GM18499 (cell line): ENCODE measurements around the gene LIPT2.

Experiments used
- ATAC-seq: cut with Tn5 transposase; IDR thresholded peaks from one replicate; pipeline ENCODE4 v1.9.1; 2021; ENCODE audit warnings: moderate number of reproducible peaks; ENCODE audit not compliant: insufficient read depth, unreplicated experiment

Gene LIPT2

DNA sequence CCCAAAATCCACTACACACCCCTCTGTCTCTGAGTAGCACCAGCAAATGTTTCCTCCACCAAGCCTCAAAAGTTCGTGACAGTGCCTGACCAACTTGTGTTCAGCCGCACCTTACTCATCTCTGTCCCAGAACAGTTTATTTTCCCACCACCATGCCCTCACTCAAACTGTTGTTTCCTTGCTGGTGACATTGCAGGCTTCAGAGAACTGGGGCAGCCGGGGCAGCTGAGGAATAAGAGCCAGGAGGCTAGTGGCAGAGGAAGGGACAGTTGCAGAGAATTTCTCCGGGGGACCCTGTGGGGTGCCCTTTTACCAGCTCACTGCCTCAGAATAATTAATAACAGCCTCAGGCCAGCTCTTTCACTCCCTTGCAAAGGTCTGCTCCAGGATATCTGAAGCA is 25.5 kb downstream of the LIPT2 start:
- no peak for ATAC-seq

DNA sequence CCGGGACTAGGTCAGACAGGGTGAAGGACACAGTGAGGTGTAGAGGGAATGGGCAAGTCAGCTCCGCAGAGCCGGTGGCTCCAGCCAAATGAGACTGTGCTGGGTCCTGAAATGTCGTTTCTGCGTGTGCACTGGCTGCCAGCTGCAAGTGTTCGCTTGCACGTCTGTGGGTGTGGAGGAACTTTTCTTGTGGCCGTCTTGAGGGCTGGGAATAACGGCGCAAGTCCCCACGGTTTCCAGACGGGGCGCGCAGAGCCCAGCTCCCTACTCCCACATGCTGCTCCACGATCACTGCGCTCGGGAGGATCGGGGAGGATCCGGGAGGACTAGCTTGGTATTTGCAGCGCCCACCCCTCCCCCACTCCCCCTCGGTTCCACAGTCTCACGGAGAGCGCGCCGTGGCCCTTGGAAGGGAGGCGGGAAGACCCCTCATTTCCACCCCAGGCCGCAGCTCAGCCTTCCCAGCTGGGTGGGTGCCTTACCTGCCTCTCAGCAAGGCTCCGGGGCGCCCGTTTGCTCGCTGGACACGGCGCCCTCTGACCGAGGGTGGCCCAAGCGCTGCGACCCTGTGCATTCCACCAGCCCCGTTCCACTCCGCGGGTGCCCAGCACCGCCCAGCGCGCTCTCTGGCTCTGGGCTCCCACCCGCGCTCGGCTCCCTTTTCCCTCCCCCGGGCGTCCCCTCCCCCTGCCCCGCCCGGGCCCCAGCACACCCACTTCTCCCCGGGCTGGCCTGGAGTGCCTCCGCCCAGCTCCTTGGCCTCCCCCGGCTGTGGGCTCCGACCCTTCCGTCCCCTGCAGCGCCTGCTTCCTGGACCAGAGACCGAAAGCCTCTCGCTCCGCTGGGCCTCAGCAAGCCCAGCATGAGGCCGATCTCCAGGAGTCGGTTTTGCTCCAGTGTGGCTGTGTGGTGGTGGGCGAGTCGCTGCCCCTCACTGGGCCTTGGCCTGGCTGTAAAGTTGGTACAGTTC is 26.3 kb downstream of the LIPT2 start, which contains the start of gene KCNE3:
TSS of gene KCNE3 (minus strand) at position 634 of the 970 bp plus-strand sequence. CDS start 9,986 bp downstream, outside the sequence.
- no peak for ATAC-seq

DNA sequence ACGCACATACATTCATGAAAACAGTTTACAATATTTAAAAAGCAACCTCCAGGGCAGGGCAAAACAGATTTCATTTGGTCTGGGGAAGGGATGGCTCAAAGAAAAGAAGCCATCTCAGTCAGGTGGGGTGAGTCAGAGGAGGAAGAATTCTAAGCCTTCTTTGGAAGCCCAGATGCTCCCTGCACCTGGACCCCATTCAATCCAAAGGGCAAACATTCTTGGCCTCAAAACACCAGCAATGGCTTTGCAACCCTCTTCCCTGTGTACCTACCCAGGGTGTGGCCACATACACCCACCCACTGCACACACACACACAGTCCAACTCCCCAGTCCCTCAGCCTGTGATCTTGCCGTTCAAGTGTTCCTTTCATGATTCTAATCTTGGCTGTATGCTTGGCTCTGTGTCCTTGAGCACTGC is 28.2 kb downstream of the LIPT2 start:
- ATAC-seq, result no peak

DNA sequence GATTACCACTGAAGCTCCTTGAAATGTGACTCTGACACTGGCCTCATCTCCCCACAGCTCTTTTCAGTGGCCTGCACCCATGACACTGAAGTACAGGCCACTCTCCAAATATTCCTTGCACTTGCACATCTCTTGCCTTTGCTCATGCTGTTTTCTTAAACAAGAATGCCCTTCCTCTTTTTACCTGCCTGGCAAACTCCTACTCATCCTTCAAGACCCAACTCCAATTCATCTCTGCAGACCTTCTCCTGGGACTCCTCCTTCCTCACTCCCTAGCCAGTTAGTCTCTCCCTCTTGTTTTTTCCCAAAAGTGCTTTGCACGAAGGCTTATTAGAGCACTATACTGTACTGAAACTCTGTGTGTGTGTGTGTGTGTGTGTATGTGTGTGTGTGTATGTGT is 28.8 kb downstream of the LIPT2 start:
- no peak for ATAC-seq

DNA sequence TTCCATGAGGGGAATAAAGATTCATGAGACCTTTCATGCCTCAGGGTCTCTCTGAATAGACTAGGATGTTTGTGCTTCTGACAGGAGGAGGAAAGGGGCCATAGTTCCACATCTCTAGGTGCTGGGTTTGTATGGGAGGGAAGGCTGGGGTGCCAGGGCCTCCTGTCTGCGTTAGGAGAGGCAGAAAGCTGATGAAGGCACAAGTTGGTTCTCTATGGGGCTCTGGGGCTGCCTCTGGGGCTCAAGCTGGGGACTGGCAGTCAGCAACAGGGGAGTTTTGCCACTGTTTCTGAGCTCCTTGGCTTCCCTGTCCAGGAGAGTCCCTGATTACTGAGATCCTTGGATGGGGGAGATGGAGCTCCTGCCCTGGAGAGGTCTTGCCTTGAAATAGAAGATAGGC is 30.3 kb downstream of the LIPT2 start:
- no peak for ATAC-seq

DNA sequence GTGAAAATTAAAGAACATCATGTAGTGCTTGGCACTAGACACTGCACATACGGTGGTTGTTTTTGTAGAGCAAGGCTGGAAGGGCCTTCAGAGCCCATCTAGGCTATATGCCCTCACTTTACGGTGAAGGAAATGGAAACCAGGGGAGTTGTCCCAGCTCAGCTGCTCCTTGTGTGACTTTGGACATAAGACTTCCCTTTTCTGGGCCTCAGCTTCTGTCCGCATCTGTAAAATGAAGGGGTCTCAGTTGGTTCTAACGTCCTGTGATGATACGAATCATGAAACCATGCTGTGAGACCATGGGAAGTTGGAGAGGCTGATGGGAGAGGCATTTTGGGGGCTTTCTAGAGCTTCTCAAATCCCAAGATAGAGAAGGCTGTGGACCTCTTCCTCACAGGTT is 30.9 kb downstream of the LIPT2 start:
- no peak for ATAC-seq

DNA sequence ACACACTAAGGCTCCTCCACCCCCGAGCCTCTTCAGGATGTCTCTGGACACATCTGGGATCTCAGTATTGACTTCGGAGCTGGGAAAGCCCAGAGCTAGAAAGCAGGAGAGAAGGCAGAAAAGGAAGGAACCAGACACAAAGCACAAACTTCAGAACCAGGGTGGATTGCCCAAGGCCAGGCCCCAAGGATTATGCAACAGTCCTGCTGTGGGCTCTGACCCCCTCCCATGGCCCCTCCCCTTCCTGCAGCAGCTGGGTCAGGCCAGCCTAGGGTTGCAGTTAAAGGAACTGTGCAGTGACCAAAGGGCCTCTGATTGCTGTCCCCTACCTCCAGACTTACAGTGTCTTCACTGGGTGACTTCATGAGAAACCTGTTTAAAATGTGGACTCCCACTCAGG is 31.5 kb downstream of the LIPT2 start:
- ATAC-seq, result no peak

DNA sequence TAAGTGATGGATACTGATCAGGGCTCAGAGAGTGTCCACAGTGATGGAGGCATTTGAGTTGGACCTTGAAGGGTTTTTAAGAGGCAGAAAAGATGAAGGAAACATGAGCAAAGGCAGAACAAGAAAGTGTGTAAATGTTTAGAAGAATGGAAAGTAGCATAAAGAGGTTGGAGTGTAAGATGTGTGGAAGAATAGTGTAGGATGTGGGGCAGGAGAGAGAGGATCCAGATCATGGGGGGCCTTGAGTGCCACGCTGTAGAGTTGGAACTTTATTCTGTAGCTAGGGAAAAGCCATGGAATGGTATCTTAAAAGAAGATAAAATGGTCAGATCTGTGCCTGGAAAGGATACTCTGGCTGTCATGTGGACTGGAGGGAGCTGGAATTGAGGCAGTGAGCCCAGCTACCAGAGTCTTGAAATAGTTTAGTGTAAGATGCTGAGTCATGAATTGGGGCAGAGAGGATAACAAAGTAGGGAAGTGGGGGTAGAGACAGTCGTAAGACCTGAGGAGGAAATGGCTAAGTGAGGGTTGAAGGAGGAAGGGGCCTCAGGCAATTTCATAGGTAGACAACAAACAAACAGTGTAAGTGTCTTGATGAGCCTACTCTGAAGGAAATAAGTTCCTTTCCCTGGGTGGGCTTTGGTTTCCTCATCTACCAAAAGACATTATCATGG is 32.9 kb downstream of the LIPT2 start:
- ATAC-seq, result no peak

DNA sequence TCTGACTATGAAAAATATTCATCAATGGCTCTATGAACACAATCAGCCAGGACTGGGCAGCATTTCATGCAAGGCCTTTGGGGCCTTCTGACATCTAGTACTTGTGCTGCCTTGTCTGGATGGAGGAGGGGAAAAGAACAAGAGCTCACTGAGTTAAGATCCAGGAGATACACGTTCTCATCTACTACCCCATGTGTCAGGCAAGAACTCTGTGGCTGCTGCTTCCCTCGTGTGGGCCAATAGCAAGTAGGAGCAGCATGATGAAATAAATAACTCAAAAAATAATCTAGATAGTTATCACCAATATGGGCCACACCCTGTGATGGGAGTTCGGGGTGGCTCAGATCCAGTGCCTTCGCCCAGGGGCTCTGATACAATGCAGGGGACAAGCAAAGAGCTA is 33.5 kb downstream of the LIPT2 start:
- ATAC-seq, result no peak

DNA sequence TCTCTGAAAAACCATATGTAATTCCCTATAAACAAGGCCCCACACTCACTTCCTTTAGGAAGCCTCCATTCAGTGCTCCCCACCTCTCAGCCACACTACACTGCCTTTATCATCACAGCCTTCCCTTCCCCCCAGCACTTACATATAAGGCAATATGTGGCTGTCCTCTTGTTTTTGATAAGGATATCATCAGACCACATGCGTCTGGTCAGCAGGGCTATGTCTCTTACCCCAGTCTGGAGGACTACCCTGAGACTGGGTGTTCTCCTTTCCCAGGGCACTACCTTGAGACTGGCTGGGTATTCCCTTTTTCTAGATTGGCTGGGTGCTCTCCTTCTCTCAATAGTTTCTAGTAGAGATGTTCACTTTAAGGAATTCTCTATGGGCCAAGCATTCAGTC is 33.9 kb downstream of the LIPT2 start:
- no peak for ATAC-seq

DNA sequence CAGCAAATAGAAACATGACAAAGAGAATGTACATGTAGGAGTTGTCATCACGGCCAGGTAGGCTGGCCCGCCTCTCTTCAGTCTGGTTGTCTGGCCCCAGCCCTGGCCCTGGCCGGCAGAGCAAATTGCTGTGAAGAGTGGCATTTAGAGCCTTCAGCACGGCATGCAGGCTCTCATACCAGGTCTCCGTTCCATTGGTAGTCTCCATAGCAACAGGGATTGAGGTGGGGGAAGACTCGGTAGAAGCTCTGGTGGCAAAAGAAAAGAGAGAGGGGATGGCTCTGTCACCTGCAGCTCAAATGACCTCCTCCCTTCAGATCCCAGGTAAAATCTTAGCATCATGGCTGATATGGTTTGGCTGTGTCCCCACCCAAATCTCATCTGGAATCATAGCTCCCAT is 36.2 kb downstream of the LIPT2 start:
- no peak for ATAC-seq

DNA sequence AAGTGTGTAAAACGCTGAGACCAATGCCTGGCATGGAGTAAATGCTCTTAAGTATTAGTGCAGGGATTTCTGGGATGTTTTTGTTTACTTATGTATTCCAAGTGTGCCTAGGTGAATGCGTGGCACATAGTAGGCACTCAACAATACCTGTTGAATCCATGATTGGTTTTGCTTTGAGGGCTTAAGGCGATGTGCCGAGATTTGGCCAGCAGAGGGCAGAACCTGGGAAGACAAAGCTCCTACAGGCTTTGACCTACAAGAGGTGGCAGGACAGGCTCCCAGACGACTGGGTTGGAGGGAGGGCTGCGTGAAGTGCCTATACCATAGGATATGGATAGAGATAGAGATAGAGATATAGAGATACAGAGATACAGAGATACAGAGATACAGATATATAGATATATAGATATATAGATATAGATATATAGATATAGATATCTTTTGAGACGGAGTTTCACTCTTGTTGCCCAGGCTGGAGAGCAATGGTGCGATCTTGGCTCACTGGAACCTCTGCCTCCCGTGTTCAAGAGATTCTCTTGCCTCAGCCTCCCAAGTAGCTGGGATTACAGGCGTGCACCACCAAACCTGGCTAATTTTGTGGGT is 40.0 kb downstream of the LIPT2 start:
- ATAC-seq, result no peak

DNA sequence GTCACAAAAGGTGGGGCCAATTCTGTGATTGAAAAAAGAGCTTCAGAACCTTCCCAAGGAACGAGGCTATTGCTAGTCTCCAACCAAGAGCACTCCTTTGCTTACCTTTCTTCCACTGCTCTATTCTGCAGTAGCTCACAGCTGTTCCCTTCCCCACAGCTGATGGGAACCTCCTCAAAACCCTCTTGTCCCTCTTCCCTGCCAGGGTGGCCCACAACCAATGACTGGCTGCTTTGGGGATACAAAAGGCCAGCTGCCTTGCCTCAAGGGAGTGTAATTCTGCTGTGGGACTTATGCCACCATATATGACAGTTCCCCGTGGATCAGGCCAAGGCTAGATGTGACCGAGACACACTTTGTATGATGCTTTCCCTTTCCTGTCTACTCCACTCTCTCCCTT is 41.2 kb downstream of the LIPT2 start:
- no peak for ATAC-seq

DNA sequence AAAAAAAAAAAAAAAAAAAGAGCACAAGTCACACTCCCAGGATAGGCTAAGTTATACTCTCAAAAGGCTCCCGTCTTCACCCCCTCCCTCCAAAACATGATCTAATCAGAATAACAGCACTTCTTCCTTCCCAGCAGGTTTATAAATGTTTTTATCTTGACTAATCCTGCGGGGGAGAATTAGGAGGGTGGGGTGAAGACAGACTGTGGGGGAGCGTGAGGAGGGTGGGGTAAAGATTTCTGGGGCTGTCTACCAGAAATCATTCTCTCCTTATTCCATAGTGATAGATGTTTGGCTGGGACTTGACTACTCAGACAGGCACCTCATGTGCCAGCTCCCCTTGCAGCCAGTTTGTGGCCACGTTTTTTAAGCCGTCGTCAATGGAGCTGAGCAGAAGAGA is 43.2 kb downstream of the LIPT2 start:
- ATAC-seq, result no peak

DNA sequence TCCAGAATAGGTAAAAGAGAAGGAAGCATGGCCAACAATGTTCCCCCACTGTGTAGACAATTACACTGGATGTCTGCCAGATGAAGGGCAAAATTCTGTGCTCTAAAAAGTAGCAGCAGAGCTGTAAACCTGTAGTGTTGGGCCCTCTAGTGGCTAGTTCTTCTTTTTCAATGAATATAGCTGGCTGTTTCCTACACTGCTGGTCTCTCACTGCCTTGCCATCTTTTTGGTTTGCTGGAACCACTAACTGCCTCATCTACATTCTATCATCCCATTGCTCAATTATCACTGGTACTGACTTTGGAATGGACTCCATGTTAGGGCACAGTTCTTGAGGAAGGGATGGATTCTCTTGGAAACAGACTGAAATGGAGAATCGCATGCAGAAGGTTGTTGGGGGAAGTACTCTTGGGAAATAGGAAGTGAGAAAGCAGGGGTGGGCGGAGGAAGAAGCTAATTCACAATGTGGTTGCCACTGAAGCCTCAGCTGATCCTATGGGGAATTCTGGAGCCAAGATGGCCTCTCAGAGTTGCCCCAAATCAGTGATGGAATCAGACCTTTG is 44.1 kb downstream of the LIPT2 start:
- ATAC-seq, result no peak

DNA sequence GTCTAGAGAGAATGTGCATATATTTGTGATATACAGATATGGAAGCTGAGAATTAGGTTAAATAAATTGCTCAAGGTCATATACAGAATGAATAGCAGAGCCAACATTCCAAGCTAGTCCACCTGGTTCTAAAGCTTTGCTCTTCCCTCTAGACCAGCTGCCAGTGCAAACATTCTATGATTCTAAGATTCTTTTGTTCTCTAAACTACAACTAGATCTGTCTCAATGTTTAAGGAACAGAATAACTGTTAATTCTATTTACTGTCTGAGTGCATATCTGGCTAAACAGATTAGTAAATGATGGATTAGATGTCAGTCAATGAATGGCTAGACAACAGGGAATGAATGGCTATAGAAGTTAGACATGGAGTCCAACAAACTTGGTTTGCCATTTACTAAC is 45.8 kb downstream of the LIPT2 start:
- no peak for ATAC-seq

DNA sequence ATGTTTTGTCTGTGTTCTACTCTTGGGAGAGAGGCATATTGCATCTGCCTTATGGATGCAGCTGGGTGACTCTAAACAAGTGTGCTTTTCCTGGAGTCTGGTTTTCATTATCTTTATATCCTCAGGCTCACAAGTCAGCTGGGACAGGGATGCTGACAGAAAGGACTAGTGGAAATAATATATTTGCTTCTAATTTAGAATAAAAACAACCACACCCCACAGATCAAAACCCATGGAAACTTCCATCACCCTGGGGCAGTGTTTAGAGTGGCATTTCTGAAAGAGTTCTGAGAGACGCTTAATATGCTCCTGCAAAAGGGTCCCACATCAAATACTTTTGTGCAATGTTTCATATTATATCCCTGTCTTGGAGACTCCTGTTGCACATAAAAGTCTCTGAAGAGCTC is 47.0 kb downstream of the LIPT2 start:
- no peak for ATAC-seq

DNA sequence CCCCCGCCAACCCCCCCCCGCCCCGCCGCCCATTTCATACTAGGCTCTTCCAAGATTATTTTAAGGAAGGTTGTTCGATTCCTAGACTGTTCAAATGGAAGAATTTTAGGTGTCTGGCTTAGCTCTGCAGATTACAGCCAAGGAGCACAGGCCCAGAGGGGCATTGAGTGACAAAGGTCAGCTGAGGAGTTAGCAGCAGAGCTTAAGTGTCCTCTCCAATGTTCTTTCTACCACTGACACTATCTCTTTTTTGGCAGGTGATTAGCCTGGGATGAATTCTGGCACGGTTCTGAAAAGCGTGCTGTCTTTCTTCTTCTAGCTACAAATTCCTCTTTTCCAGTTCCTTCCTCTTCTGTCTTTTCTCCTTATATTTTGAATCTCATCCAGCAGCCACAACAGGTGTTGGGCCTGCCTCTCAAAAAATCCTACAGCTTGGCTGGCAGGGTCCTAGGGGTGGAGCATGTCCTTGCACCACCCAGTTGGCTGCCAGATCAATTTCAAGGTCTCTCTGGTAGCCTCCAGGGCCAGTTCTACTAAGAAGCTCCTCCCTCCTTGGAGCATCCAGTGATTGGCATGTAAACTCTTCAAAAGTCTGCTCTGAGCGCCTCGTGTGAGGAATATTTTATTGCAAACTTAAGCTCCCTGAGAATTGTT is 49.2 kb downstream of the LIPT2 start:
- ATAC-seq, result no peak

DNA sequence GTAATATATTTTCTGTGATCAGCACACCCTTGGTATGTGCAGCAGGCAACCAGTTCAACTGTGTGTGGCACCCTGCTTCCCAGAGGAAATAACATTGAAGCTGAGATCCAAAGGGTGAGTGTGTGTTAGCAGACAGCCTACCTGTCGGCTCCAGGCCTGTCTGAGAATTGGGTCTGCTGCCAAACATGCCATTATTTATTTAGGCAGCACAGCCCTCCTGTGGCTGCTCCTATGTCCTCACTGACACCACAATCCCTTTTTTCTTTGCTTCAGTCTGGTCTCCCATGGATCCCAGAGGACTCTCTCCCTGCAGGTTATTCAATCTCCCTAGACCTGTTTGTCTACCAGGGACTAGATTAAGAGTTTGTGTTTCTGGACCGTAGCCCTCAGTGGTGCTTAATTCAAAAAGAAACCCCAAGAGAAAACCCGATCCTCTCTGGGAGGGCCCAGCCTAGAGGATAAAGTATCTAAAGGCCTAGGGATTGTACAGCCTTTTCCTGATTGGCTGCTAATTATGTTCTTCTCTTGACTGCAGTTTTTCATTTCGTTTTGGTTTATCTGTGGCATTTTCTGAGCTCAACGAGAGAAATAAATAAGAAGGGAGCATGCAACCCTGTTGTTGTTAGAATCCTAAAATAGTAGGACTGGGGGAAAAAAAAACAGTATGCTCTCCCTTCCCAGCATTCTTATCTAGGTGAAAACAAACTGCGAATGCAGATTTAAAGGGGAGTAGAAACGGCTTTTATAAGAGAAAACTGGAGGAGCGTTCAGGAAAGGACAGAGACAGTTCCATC is 50.3 kb downstream of the LIPT2 start:
- no peak for ATAC-seq

DNA sequence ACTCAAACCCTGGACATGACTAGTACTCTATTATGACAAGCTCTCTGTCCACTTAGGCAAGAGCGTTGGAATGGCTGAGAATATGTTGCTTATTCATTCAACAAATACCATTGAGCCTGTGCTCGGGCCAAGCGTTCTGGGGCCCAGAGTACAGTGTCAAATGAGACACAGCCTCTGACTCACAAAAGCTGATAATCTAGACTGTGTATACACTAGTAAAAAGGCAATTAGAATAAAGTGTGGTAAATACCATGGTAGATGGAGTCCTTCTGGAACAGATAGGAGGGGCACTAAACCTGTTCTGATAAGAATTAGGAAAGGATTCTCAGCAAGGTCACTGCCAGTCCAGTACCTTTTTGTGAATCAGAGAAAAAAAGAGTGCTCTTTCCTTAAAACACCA is 50.9 kb downstream of the LIPT2 start:
- no peak for ATAC-seq
